ENCODE results near the gene EBF4. TPM values are rescaled to one million over a fixed set of nuclear protein-coding genes. Genes with fewer than 3 reads are reported as not detected.

Gene EBF4
- total RNA-seq, 4 donors from 2014 or later, result 24.2 to 55.8 (median 42.4) TPM

GRCh38 chr20:2741463-2741862, 48.9 kb downstream of the EBF4 start:
- 80 to 83% methylated on average over 3 of the region's 3 CpGs for WGBS, 2 donors
- Histone ChIP-seq H3K4me3 (replicated peaks in 1 of 3) (no peak overlapping the region), H3K9me3 (no peaks in the 10 kb centered on the region), H3K4me1 (peaks cover 7 to 13% of the 10 kb centered on the region in 2 donors), H3K27ac (no peak overlapping the region), H3K36me3 (no peaks in the 10 kb centered on the region), H3K27me3 (no peaks in the 10 kb centered on the region)
- TF ChIP-seq CTCF (IDR thresholded peaks at IDR 0.05) (no peak), POLR2A (IDR thresholded peaks at IDR 0.05) (no peak)
- no peak for DNase-seq
- intact Hi-C loops (cut with DNase I), result loop anchor here (5.0 kb wide), 1 partner anchor 49 kb away; the partner anchor contains the start of gene EBF4

GRCh38 chr20:2741881-2742280, 49.3 kb downstream of the EBF4 start:
- Histone ChIP-seq H3K36me3 (no peaks in the 10 kb centered on the region), H3K27me3 (no peaks in the 10 kb centered on the region), H3K27ac (no peak overlapping the region), H3K4me1 (peaks cover 7 to 13% of the 10 kb centered on the region in 2 donors), H3K4me3 (replicated peaks in 1 of 3) (no peak overlapping the region), H3K9me3 (no peaks in the 10 kb centered on the region)
- intact Hi-C loops (cut with DNase I), result loop anchor here (5.0 kb wide), 1 partner anchor 50 kb away; the partner anchor contains the start of gene EBF4
- 55 to 57% methylated on average over 7 of the region's 7 CpGs for WGBS, 2 donors
- TF ChIP-seq CTCF (IDR thresholded peaks at IDR 0.05) (no peak), POLR2A (IDR thresholded peaks at IDR 0.05) (no peak)
- DNase-seq, result peak in 1 of 2 donors; percentile 50

GRCh38 chr20:2742431-2742830, 49.9 kb downstream of the EBF4 start:
- no peak overlapping the region for H3K4me3 ChIP-seq (replicated peaks in 1 of 3)
- no peak for DNase-seq
- TF ChIP-seq CTCF (IDR thresholded peaks at IDR 0.05) (no peak), POLR2A (IDR thresholded peaks at IDR 0.05) (no peak)
- H3K4me1 ChIP-seq, result peaks cover 7 to 13% of the 10 kb centered on the region in 2 donors
- H3K27me3 ChIP-seq, result no peaks in the 10 kb centered on the region
- intact Hi-C loops (cut with DNase I), result loop anchor here (5.0 kb wide), 1 partner anchor 50 kb away; the partner anchor contains the start of gene EBF4
- H3K27ac ChIP-seq, result no peak overlapping the region
- H3K36me3 ChIP-seq, result no peaks in the 10 kb centered on the region
- H3K9me3 ChIP-seq, result no peaks in the 10 kb centered on the region
- WGBS, 2 donors, result 81 to 98% methylated on average over 2 of the region's 2 CpGs

GRCh38 chr20:2742934-2743559, 50.5 kb downstream of the EBF4 start:
- no peaks in the 10 kb centered on the region for H3K36me3 ChIP-seq
- no peak overlapping the region for H3K4me3 ChIP-seq (replicated peaks in 1 of 3)
- H3K27ac ChIP-seq, result no peak overlapping the region
- peaks cover 7 to 13% of the 10 kb centered on the region in 2 donors for H3K4me1 ChIP-seq
- intact Hi-C loops (cut with DNase I), result loop anchor here (5.0 kb wide), 1 partner anchor 51 kb away; the partner anchor contains the start of gene EBF4
- no peaks in the 10 kb centered on the region for H3K27me3 ChIP-seq
- peak; percentile 96 to 97 for DNase-seq
- TF ChIP-seq POLR2A (IDR thresholded peaks at IDR 0.05) (no peak), CTCF (IDR thresholded peaks at IDR 0.05) (peak; percentile 67 to 94 (median 90))
- no peaks in the 10 kb centered on the region for H3K9me3 ChIP-seq
- 8% methylated on average over 10 to 12 of the region's 12 CpGs for WGBS, 2 donors
